SK-N-MC (cell line): ENCODE results near the gene TAF1C.

Source experiments
- DNase-seq: peaks from one replicate; pipeline ENCODE4 v3.0.0-alpha.2; 2011; ENCODE audit warnings: low read depth, low spot score
- H3K27ac ChIP-seq: fragments of 200-600 bp; sonication (generic); 2 replicates; pipeline ENCODE4 v1.5.1; 2016; ENCODE audit warnings: mixed run types
- H3K36me3 ChIP-seq: fragments of 200-600 bp; sonication (generic); 2 replicates; pipeline ENCODE4 v1.6.1; 2017; ENCODE audit warnings: antibody characterized with exemption, low read length, mixed read lengths; ENCODE audit not compliant: insufficient read depth
- H3K4me3 ChIP-seq: fragments of 200-600 bp; sonication (generic); 2 replicates; pipeline ENCODE4 v1.5.1; 2016
- H3K9ac ChIP-seq: fragments of 200-600 bp; sonication (generic); 2 replicates; pipeline ENCODE4 v1.8.0; 2017; ENCODE audit warnings: mixed run types, mixed read lengths; ENCODE audit not compliant: insufficient read length
- H3K9me3 ChIP-seq: fragments of 200-600 bp; sonication (generic); 2 replicates; pipeline ENCODE4 v1.6.1; 2017; ENCODE audit warnings: low read depth, mild to moderate bottlenecking, antibody characterized with exemption, low read length, moderate library complexity, mixed read lengths
- EZH2 ChIP-seq: fragments of 200-600 bp; sonication (generic); IDR thresholded peaks from one replicate; pipeline ENCODE4 v1.6.1; 2017; ENCODE audit warnings: antibody characterized with exemption
- FOXP2 ChIP-seq: optimal IDR thresholded peaks from 2 replicates; pipeline ENCODE3; 2011; ENCODE audit warnings: mild to moderate bottlenecking, moderate library complexity; ENCODE audit not compliant: insufficient read depth; ENCODE audit errors: extremely low read length, control extremely low read depth
- POLR2AphosphoS5 ChIP-seq: IDR thresholded peaks from 2 replicates; pipeline ENCODE4 v1.6.1; 2012; ENCODE audit warnings: mild to moderate bottlenecking, low read depth, low read length, borderline replicate concordance

The TAF1C gene

GRCh38 chr16:84194018-84194417, 7.2 kb upstream of the TAF1C start:
- Histone ChIP-seq H3K4me3 (no peak overlapping the region), H3K9ac (no peak overlapping the region), H3K27ac (no peak overlapping the region), H3K36me3 (no peaks in the 10 kb centered on the region), H3K9me3 (no peaks in the 10 kb centered on the region)
- TF ChIP-seq EZH2 (no peak), FOXP2 (no peak), POLR2AphosphoS5 (no peak)
- DNase-seq: no peak

- no peak for DNase-seq
- Histone ChIP-seq H3K27ac (no peak overlapping the region), H3K9me3 (no peaks in the 10 kb centered on the region), H3K36me3 (no peaks in the 10 kb centered on the region), H3K9ac (no peak overlapping the region), H3K4me3 (no peak overlapping the region)
- TF ChIP-seq EZH2: no peak
- TF ChIP-seq POLR2AphosphoS5: no peak
- no peak for TF ChIP-seq FOXP2
Observed at GRCh38 chr16:84193480-84193879, 6.6 kb upstream of the TAF1C start.

- no peak overlapping the region for H3K27ac ChIP-seq
Observed at GRCh38 chr16:84191466-84191865, 4.6 kb upstream of the TAF1C start.

GRCh38 chr16:84190731-84191388, 4.0 kb upstream of the TAF1C start, which contains the start of gene ADAD2:
Gene ADAD2 (plus strand): TSS chr16:84191157. CDS start chr16:84191231, 74 bp downstream.
- Histone ChIP-seq H3K27ac (no peak within 1 kb of the TSS), H3K9me3 (no peaks in the 10 kb centered on the region), H3K4me3 (no peak within 1 kb of the TSS), H3K36me3 (no peaks in the 10 kb centered on the region), H3K9ac (no peak within 1 kb of the TSS)
- DNase-seq: no peak
- TF ChIP-seq FOXP2 (no peak), POLR2AphosphoS5 (no peak), EZH2 (no peak)

More at GRCh38 chr16:84191466-84191865, 4.6 kb upstream of the TAF1C start:
- TF ChIP-seq POLR2AphosphoS5: no peak
- no peak for TF ChIP-seq FOXP2
- no peak for TF ChIP-seq EZH2
- Histone ChIP-seq H3K4me3 (no peak overlapping the region), H3K9ac (no peak overlapping the region), H3K36me3 (no peaks in the 10 kb centered on the region), H3K9me3 (no peaks in the 10 kb centered on the region)
- no peak for DNase-seq

- DNase-seq: no peak
Observed at GRCh38 chr16:84184775-84185174, 2.1 kb downstream of the TAF1C start.

GRCh38 chr16:84183911-84184591, 2.8 kb downstream of the TAF1C start:
- Histone ChIP-seq H3K27ac (no peak overlapping the region), H3K9me3 (no peaks in the 10 kb centered on the region), H3K4me3 (no peak overlapping the region), H3K9ac (no peak overlapping the region), H3K36me3 (no peaks in the 10 kb centered on the region; the same call in 1 of the 2 replicates)
- no peak for DNase-seq
- no peak for TF ChIP-seq POLR2AphosphoS5

More at GRCh38 chr16:84184775-84185174, 2.1 kb downstream of the TAF1C start:
- H3K4me3 ChIP-seq: no peak overlapping the region
- H3K9ac ChIP-seq: no peak overlapping the region
- H3K27ac ChIP-seq: no peak overlapping the region
- H3K9me3 ChIP-seq: no peaks in the 10 kb centered on the region
- TF ChIP-seq EZH2 (no peak), POLR2AphosphoS5 (no peak), FOXP2 (no peak)
- H3K36me3 ChIP-seq: no peaks in the 10 kb centered on the region

- Histone ChIP-seq H3K4me3 (no peak overlapping the region), H3K9ac (no peak overlapping the region), H3K9me3 (no peaks in the 10 kb centered on the region), H3K36me3 (no peaks in the 10 kb centered on the region; the same call in 1 of the 2 replicates), H3K27ac (no peak overlapping the region)
- TF ChIP-seq POLR2AphosphoS5 (no peak), EZH2 (no peak), FOXP2 (no peak)
- DNase-seq: no peak
Observed at GRCh38 chr16:84183572-84183875, 3.3 kb downstream of the TAF1C start.

GRCh38 chr16:84182680-84183571, 3.9 kb downstream of the TAF1C start:
- no peak overlapping the region for H3K27ac ChIP-seq
- H3K36me3 ChIP-seq: no peaks in the 10 kb centered on the region; the same call in 1 of the 2 replicates
- no peak overlapping the region for H3K9ac ChIP-seq
- no peak for DNase-seq
- TF ChIP-seq FOXP2 (no peak), POLR2AphosphoS5 (no peak)
- no peaks in the 10 kb centered on the region for H3K9me3 ChIP-seq
- no peak overlapping the region for H3K4me3 ChIP-seq
